Loucy (cell line): ENCODE results near the gene PPA2.

Source experiments
- CTCF ChIP-seq: fragments of 200-600 bp; sonication (generic); conservative IDR thresholded peaks from 2 replicates; pipeline ENCODE4 v1.5.1; 2014; ENCODE audit warnings: mild to moderate bottlenecking, antibody characterized with exemption, low read length
- EZH2phosphoT487 ChIP-seq: fragments of 200-600 bp; IDR thresholded peaks from 2 replicates; pipeline ENCODE4 v1.6.1; 2018; ENCODE audit warnings: antibody characterized with exemption, mild to moderate bottlenecking, moderate library complexity, borderline replicate concordance

DNA sequence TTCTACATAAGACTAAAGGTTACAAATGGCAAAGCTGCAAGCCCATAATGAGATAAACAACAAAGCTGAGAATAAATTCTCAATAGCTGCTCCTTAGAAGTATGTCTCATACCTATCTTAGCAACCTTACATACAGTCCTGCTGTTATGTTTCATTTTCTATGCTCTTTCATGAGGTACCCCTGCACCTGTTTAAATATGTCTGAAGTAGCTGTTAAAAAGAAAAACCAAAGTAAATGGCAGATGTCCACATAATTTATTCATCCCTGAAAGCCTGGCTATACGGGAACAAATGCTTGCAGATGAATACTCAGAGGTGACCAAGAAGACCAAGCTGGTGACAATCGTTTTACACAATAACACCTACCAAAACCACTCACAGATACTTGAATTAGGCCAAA, 22.5 kb downstream of the PPA2 start:
- TF ChIP-seq CTCF: no peak
- TF ChIP-seq EZH2phosphoT487: no peak
